WERI-Rb-1 (cell line): ENCODE results near the gene TCF15.
"Not testable (repeated sequence)": the region's sequence is repeated elsewhere in the genome, so short reads cannot be mapped to it uniquely, and the experiment has no call there.

Experiments
- DNase-seq: peaks from one replicate; pipeline ENCODE4 v3.0.0-alpha.2; 2020
- H3K27ac ChIP-seq: fragments of 250-450 bp; sonication (Bioruptor Pico); 2 replicates; pipeline ENCODE4 v1.5.1; 2020; ENCODE audit warnings: mild to moderate bottlenecking, moderate library complexity
- H3K27me3 ChIP-seq: fragments of 250-450 bp; sonication (Bioruptor Pico); 2 replicates; pipeline ENCODE4 v1.5.1; 2021; ENCODE audit warnings: mild to moderate bottlenecking, low read depth, moderate library complexity; ENCODE audit not compliant: insufficient read depth, severe bottlenecking
- H3K36me3 ChIP-seq: fragments of 250-450 bp; sonication (Bioruptor Pico); 2 replicates; pipeline ENCODE4 v1.5.1; 2020; ENCODE audit warnings: mild to moderate bottlenecking, moderate library complexity
- H3K4me3 ChIP-seq: 2 replicates; pipeline ENCODE4 v1.5.1; 2011; ENCODE audit warnings: low read depth, mild to moderate bottlenecking, control low read depth, low read length
- H3K9me3 ChIP-seq: fragments of 250-450 bp; sonication (Bioruptor Pico); 2 replicates; pipeline ENCODE4 v1.5.1; 2021; ENCODE audit warnings: mild to moderate bottlenecking, moderate library complexity; ENCODE audit not compliant: severe bottlenecking
- TF ChIP-seq, protein P1 (sequence below): IDR thresholded peaks from 2 replicates; pipeline ENCODE4 v1.5.1; 2011; ENCODE audit warnings: low read depth, mild to moderate bottlenecking, control low read depth, inconsistent platforms, low read length

The TCF15 gene

GRCh38 chr20:644692-645317 is 34.7 kb upstream of the TCF15 start:
- no peak for DNase-seq
- Histone ChIP-seq H3K27me3 (no peaks in the 10 kb centered on the region), H3K36me3 (peaks cover 23% of the 10 kb centered on the region), H3K27ac (no peak overlapping the region), H3K9me3 (no peaks in the 10 kb centered on the region), H3K4me3 (no peak overlapping the region)
- TF ChIP-seq, protein P1, sequence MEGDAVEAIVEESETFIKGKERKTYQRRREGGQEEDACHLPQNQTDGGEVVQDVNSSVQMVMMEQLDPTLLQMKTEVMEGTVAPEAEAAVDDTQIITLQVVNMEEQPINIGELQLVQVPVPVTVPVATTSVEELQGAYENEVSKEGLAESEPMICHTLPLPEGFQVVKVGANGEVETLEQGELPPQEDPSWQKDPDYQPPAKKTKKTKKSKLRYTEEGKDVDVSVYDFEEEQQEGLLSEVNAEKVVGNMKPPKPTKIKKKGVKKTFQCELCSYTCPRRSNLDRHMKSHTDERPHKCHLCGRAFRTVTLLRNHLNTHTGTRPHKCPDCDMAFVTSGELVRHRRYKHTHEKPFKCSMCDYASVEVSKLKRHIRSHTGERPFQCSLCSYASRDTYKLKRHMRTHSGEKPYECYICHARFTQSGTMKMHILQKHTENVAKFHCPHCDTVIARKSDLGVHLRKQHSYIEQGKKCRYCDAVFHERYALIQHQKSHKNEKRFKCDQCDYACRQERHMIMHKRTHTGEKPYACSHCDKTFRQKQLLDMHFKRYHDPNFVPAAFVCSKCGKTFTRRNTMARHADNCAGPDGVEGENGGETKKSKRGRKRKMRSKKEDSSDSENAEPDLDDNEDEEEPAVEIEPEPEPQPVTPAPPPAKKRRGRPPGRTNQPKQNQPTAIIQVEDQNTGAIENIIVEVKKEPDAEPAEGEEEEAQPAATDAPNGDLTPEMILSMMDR, result no peak

GRCh38 chr20:642398-643174 is 32.5 kb upstream of the TCF15 start:
- Histone ChIP-seq H3K27me3 (no peaks in the 10 kb centered on the region), H3K4me3 (peak overlapping the region; percentile 45), H3K36me3 (peaks cover 9% of the 10 kb centered on the region), H3K27ac (peak overlapping the region; percentile 52; the same call in 1 of the 2 replicates), H3K9me3 (no peaks in the 10 kb centered on the region)
- TF ChIP-seq, protein P1, result no peak
- peak; percentile 69 for DNase-seq

- H3K9me3 ChIP-seq, DNase-seq: not testable (repeated sequence)
Measured at GRCh38 chr20:642013-642397, 31.9 kb upstream of the TCF15 start.

DNA sequence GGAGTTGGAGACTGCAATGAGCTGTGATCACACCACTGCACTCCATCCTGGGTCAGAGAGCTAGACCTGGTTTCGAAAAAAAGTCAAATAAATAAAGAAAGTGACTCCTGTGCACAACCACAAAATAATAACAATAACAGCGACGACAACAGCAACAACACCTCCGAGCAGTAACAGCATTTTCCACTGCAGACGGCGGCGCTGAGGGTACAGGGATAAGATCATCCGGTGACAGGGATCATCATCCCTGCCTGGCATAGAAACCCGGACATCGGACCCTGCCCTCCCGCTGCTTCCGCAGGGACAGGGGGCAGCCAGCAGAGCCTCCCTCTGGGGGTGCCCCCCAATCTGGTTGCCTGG is 31.4 kb upstream of the TCF15 start:
- Histone ChIP-seq H3K4me3 (no peak overlapping the region), H3K27me3 (no peaks in the 10 kb centered on the region), H3K27ac (no peak overlapping the region), H3K36me3 (no peaks in the 10 kb centered on the region), H3K9me3 (no peaks in the 10 kb centered on the region)
- TF ChIP-seq, protein P1, result no peak
- DNase-seq, result peak; percentile 34

More at GRCh38 chr20:642013-642397, 31.9 kb upstream of the TCF15 start:
- H3K36me3 ChIP-seq, H3K27ac ChIP-seq, H3K27me3 ChIP-seq: not testable (repeated sequence)
- H3K4me3 ChIP-seq, result peak overlapping the region; percentile 45

- no peaks in the 10 kb centered on the region for H3K27me3 ChIP-seq
- H3K27ac ChIP-seq, result no peak overlapping the region
- TF ChIP-seq, protein P1, result no peak
- no peaks in the 10 kb centered on the region for H3K9me3 ChIP-seq
- no peaks in the 10 kb centered on the region for H3K36me3 ChIP-seq
- DNase-seq, result no peak
- no peak overlapping the region for H3K4me3 ChIP-seq
Measured at GRCh38 chr20:640674-641515, 30.8 kb upstream of the TCF15 start.

- Histone ChIP-seq H3K4me3 (no peak overlapping the region), H3K9me3 (no peaks in the 10 kb centered on the region), H3K36me3 (no peaks in the 10 kb centered on the region), H3K27ac (no peak overlapping the region), H3K27me3 (no peaks in the 10 kb centered on the region)
- no peak for DNase-seq
- TF ChIP-seq, protein P1, result no peak
Measured at GRCh38 chr20:638579-638978, 28.5 kb upstream of the TCF15 start.
